Muscle layer of colon (tissue), 2 donors: ENCODE results near the gene SLC24A4.

Experiments used
- H3K27ac ChIP-seq: one replicate; pipeline ENCODE4 v1.7.0; 2013; ENCODE audit warnings: low read depth, mild to moderate bottlenecking, low read length, moderate library complexity
- H3K27me3 ChIP-seq, 2 donors: one replicate each; pipeline ENCODE4 v1.7.0; 2013; ENCODE audit warnings: low read length in 2 of 2, mild to moderate bottlenecking in 2 of 2; ENCODE audit not compliant: insufficient read depth in 2 of 2, control insufficient read depth in 1 of 2
- H3K36me3 ChIP-seq: one replicate; pipeline ENCODE4 v1.7.0; 2013; ENCODE audit warnings: mild to moderate bottlenecking, low read length; ENCODE audit not compliant: insufficient read depth
- H3K4me1 ChIP-seq: one replicate; pipeline ENCODE4 v1.7.0; 2013; ENCODE audit warnings: mild to moderate bottlenecking, low read length; ENCODE audit not compliant: insufficient read depth
- H3K4me3 ChIP-seq, 2 donors: one replicate each; pipeline ENCODE4 v1.7.0; 2013; ENCODE audit warnings: low read length in 2 of 2, low read depth in 1 of 2, mild to moderate bottlenecking in 1 of 2, moderate library complexity in 1 of 2
- H3K9ac ChIP-seq: one replicate; pipeline ENCODE4 v1.7.0; 2013; ENCODE audit warnings: low read length
- H3K9me3 ChIP-seq: one replicate; pipeline ENCODE4 v1.7.0; 2013; ENCODE audit warnings: mild to moderate bottlenecking, low read length
- donor health status: abdominal sarcoma.
- donor health status: Adenocarcinoma of cecum.

SLC24A4 gene

GRCh38 chr14:92489394-92490238, 166.7 kb downstream of the SLC24A4 start:
- Histone ChIP-seq H3K27ac (no peak overlapping the region), H3K27me3 (no peaks in the 10 kb centered on the region), H3K9ac (no peak overlapping the region), H3K4me1 (peaks cover 5% of the 10 kb centered on the region), H3K4me3 (no peak overlapping the region), H3K36me3 (no peaks in the 10 kb centered on the region), H3K9me3 (no peaks in the 10 kb centered on the region)

GRCh38 chr14:92490239-92490959, 167.4 kb downstream of the SLC24A4 start:
- H3K4me1 ChIP-seq, result peaks cover 5% of the 10 kb centered on the region
- no peaks in the 10 kb centered on the region for H3K27me3 ChIP-seq
- no peak overlapping the region for H3K27ac ChIP-seq
- no peak overlapping the region for H3K9ac ChIP-seq
- H3K4me3 ChIP-seq, result no peak overlapping the region
- H3K36me3 ChIP-seq, result no peaks in the 10 kb centered on the region
- H3K9me3 ChIP-seq, result no peaks in the 10 kb centered on the region

GRCh38 chr14:92491782-92492181, 168.8 kb downstream of the SLC24A4 start:
- no peaks in the 10 kb centered on the region for H3K27me3 ChIP-seq
- H3K9me3 ChIP-seq, result no peaks in the 10 kb centered on the region
- H3K4me3 ChIP-seq, result no peak overlapping the region
- no peaks in the 10 kb centered on the region for H3K36me3 ChIP-seq
- H3K4me1 ChIP-seq, result peaks cover under 1% of the 10 kb centered on the region
- H3K9ac ChIP-seq, result no peak overlapping the region
- H3K27ac ChIP-seq, result no peak overlapping the region

GRCh38 chr14:92492258-92492657, 169.3 kb downstream of the SLC24A4 start:
- Histone ChIP-seq H3K27ac (no peak overlapping the region), H3K9ac (no peak overlapping the region), H3K4me1 (no peaks in the 10 kb centered on the region)

GRCh38 chr14:92493024-92493423, 170.1 kb downstream of the SLC24A4 start:
- Histone ChIP-seq H3K9me3 (no peaks in the 10 kb centered on the region), H3K27ac (no peak overlapping the region), H3K27me3 (no peaks in the 10 kb centered on the region), H3K4me3 (no peak overlapping the region), H3K36me3 (no peaks in the 10 kb centered on the region), H3K9ac (no peak overlapping the region), H3K4me1 (no peaks in the 10 kb centered on the region)

More at GRCh38 chr14:92492258-92492657, 169.3 kb downstream of the SLC24A4 start:
- H3K4me3 ChIP-seq, result no peak overlapping the region
- H3K27me3 ChIP-seq, result no peaks in the 10 kb centered on the region
- no peaks in the 10 kb centered on the region for H3K9me3 ChIP-seq
- H3K36me3 ChIP-seq, result no peaks in the 10 kb centered on the region

- H3K4me1 ChIP-seq, result no peaks in the 10 kb centered on the region
- H3K4me3 ChIP-seq, result no peak overlapping the region
- H3K9ac ChIP-seq, result no peak overlapping the region
- no peak overlapping the region for H3K27ac ChIP-seq
- H3K27me3 ChIP-seq, result no peaks in the 10 kb centered on the region
- H3K36me3 ChIP-seq, result no peaks in the 10 kb centered on the region
- no peaks in the 10 kb centered on the region for H3K9me3 ChIP-seq
These were observed 170.5 kb downstream of the SLC24A4 start for GRCh38 chr14:92493492-92493891.

GRCh38 chr14:92494512-92494911, 171.5 kb downstream of the SLC24A4 start:
- no peak overlapping the region for H3K9ac ChIP-seq
- H3K4me3 ChIP-seq, result no peak overlapping the region
- H3K4me1 ChIP-seq, result no peaks in the 10 kb centered on the region
- no peak overlapping the region for H3K27ac ChIP-seq
- H3K27me3 ChIP-seq, result no peaks in the 10 kb centered on the region
- H3K36me3 ChIP-seq, result no peaks in the 10 kb centered on the region
- H3K9me3 ChIP-seq, result no peaks in the 10 kb centered on the region

GRCh38 chr14:92495027-92495426, 172.1 kb downstream of the SLC24A4 start:
- H3K27me3 ChIP-seq, result no peaks in the 10 kb centered on the region
- H3K9ac ChIP-seq, result no peak overlapping the region
- H3K4me1 ChIP-seq, result no peaks in the 10 kb centered on the region
- no peaks in the 10 kb centered on the region for H3K36me3 ChIP-seq
- H3K4me3 ChIP-seq, result no peak overlapping the region
- no peaks in the 10 kb centered on the region for H3K9me3 ChIP-seq
- H3K27ac ChIP-seq, result no peak overlapping the region

GRCh38 chr14:92496191-92496857, 173.4 kb downstream of the SLC24A4 start:
- H3K4me1 ChIP-seq, result no peaks in the 10 kb centered on the region
- H3K27me3 ChIP-seq, result no peaks in the 10 kb centered on the region
- no peak overlapping the region for H3K9ac ChIP-seq
- H3K9me3 ChIP-seq, result no peaks in the 10 kb centered on the region
- no peaks in the 10 kb centered on the region for H3K36me3 ChIP-seq
- H3K27ac ChIP-seq, result no peak overlapping the region
- no peak overlapping the region for H3K4me3 ChIP-seq

- Histone ChIP-seq H3K9ac (no peak overlapping the region), H3K9me3 (no peaks in the 10 kb centered on the region), H3K4me1 (no peaks in the 10 kb centered on the region), H3K36me3 (no peaks in the 10 kb centered on the region), H3K4me3 (no peak overlapping the region), H3K27me3 (no peaks in the 10 kb centered on the region), H3K27ac (no peak overlapping the region)
These were observed 174.4 kb downstream of the SLC24A4 start for GRCh38 chr14:92497391-92497790.

GRCh38 chr14:92499234-92499633, 176.3 kb downstream of the SLC24A4 start:
- peaks cover 6% of the 10 kb centered on the region for H3K4me1 ChIP-seq
- H3K27me3 ChIP-seq, result no peaks in the 10 kb centered on the region
- H3K36me3 ChIP-seq, result no peaks in the 10 kb centered on the region
- H3K4me3 ChIP-seq, result no peak overlapping the region
- H3K9ac ChIP-seq, result no peak overlapping the region
- no peaks in the 10 kb centered on the region for H3K9me3 ChIP-seq
- no peak overlapping the region for H3K27ac ChIP-seq
